ENCODE results near the gene UBN1. TPM values are rescaled to one million over a fixed set of nuclear protein-coding genes. Genes with fewer than 3 reads are reported as not detected.

UBN1 gene
- 10 to 100 TPM; 28.8 to 32.8 (median 29.1) TPM for total RNA-seq

- peak within 1 kb of the TSS; percentile 94 to 96 for H3K27ac ChIP-seq
- H3K27me3 ChIP-seq, result no peaks in the 10 kb centered on the region
- H3K36me3 ChIP-seq, result no peaks in the 10 kb centered on the region
- H3K9me3 ChIP-seq, result no peaks in the 10 kb centered on the region
- TF ChIP-seq POLR2AphosphoS5 (IDR thresholded peaks at IDR 0.05) (peak; percentile 76 to 86 (median 85)), POLR2A (IDR thresholded peaks at IDR 0.05) (peak; percentile 69), CTCF (IDR thresholded peaks at IDR 0.05) (no peak)
- DNase-seq (ENCODE audit: low spot score in 2 of 2), result peak; percentile 99 to 100
- peak within 1 kb of the TSS; percentile 94 to 100 (median 96) for H3K4me3 ChIP-seq
- intact Hi-C loops (cut with DNase I; ENCODE audit: low total_unique reads), result loop anchor here (2.0 kb wide), 1 partner anchor 52 kb away; no protein-coding TSS in a partner anchor
- peaks cover 0 to 13% of the 10 kb centered on the region in 2 donors for H3K4me1 ChIP-seq
Observed at GRCh38 chr16:4846901-4847773, at the start of gene UBN1, which contains the start of gene GLYR1. TSS of gene UBN1 (plus strand) at chr16:4847481. CDS start at chr16:4852918, 5,437 bp downstream. TSS of gene GLYR1 (minus strand) at chr16:4847288. CDS start at chr16:4847265, 23 bp downstream.

- no peak for DNase-seq (ENCODE audit: low spot score in 2 of 2)
- TF ChIP-seq POLR2A (IDR thresholded peaks at IDR 0.05) (no peak), POLR2AphosphoS5 (IDR thresholded peaks at IDR 0.05) (no peak), CTCF (IDR thresholded peaks at IDR 0.05) (no peak)
- Histone ChIP-seq H3K4me3 (no peak overlapping the region), H3K36me3 (no peaks in the 10 kb centered on the region), H3K4me1 (peaks cover 0 to 6% of the 10 kb centered on the region in 2 donors), H3K27me3 (no peaks in the 10 kb centered on the region), H3K27ac (no peak overlapping the region), H3K9me3 (no peaks in the 10 kb centered on the region)
- intact Hi-C loops (cut with DNase I; ENCODE audit: low total_unique reads), result no loop called here
Observed at GRCh38 chr16:4797805-4798252, 49.5 kb upstream of the UBN1 start.

GRCh38 chr16:4798456-4798855 lies 48.8 kb upstream of the UBN1 start:
- no peak for TF ChIP-seq POLR2A (IDR thresholded peaks at IDR 0.05)
- TF ChIP-seq POLR2AphosphoS5 (IDR thresholded peaks at IDR 0.05), result no peak
- no peak for TF ChIP-seq CTCF (IDR thresholded peaks at IDR 0.05)
- no peaks in the 10 kb centered on the region for H3K36me3 ChIP-seq
- no peak overlapping the region for H3K27ac ChIP-seq
- H3K4me3 ChIP-seq, result no peak overlapping the region
- no peak for DNase-seq (ENCODE audit: low spot score in 2 of 2)
- no peaks in the 10 kb centered on the region for H3K27me3 ChIP-seq
- intact Hi-C loops (cut with DNase I; ENCODE audit: low total_unique reads), result no loop called here
- peaks cover 0 to 6% of the 10 kb centered on the region in 2 donors for H3K4me1 ChIP-seq
- no peaks in the 10 kb centered on the region for H3K9me3 ChIP-seq

- DNase-seq (ENCODE audit: low spot score in 2 of 2), result no peak
- Histone ChIP-seq H3K27me3 (no peaks in the 10 kb centered on the region), H3K4me1 (peaks cover 0 to 6% of the 10 kb centered on the region in 2 donors), H3K4me3 (no peak overlapping the region), H3K36me3 (no peaks in the 10 kb centered on the region), H3K9me3 (no peaks in the 10 kb centered on the region), H3K27ac (no peak overlapping the region)
- intact Hi-C loops (cut with DNase I; ENCODE audit: low total_unique reads), result no loop called here
- TF ChIP-seq POLR2AphosphoS5 (IDR thresholded peaks at IDR 0.05) (no peak), CTCF (IDR thresholded peaks at IDR 0.05) (no peak), POLR2A (IDR thresholded peaks at IDR 0.05) (no peak)
Observed at GRCh38 chr16:4799171-4799855, 48.0 kb upstream of the UBN1 start.
